Neuronal stem cell (in vitro differentiated cells): ENCODE data around the gene IL21R.
A peak's percentile ranks its signal among the peaks of the same experiment; 100 is the strongest.

Source experiments
- DNase-seq: peaks from one replicate; pipeline ENCODE4 v3.0.0-alpha.2; 2013; ENCODE audit warnings: low spot score
- H2AFZ ChIP-seq: one replicate; pipeline ENCODE4 v1.6.1; 2013; ENCODE audit warnings: mild to moderate bottlenecking, low read length, inconsistent platforms
- H2AK5ac ChIP-seq: 2 replicates; pipeline ENCODE4 v1.6.1; 2013; ENCODE audit warnings: low read depth, mild to moderate bottlenecking, inconsistent platforms, low read length, moderate library complexity, mixed read lengths
- H2BK120ac ChIP-seq: 2 replicates; pipeline ENCODE4 v1.6.1; 2013; ENCODE audit warnings: low read depth, mild to moderate bottlenecking, inconsistent platforms, low read length, moderate library complexity, mixed read lengths
- H2BK12ac ChIP-seq: one replicate; pipeline ENCODE4 v1.6.1; 2013; ENCODE audit warnings: low read length, inconsistent platforms
- H2BK15ac ChIP-seq: 2 replicates; pipeline ENCODE4 v1.6.1; 2013; ENCODE audit warnings: mild to moderate bottlenecking, low read length, inconsistent platforms, mixed read lengths
- H2BK5ac ChIP-seq: one replicate; pipeline ENCODE4 v1.6.1; 2013; ENCODE audit warnings: inconsistent platforms, mild to moderate bottlenecking, low read length, moderate library complexity
- H3K14ac ChIP-seq: one replicate; pipeline ENCODE4 v1.6.1; 2013; ENCODE audit warnings: low read length, inconsistent platforms
- H3K18ac ChIP-seq: 2 replicates; pipeline ENCODE4 v1.6.1; 2013; ENCODE audit warnings: low read length, inconsistent platforms
- H3K23ac ChIP-seq: 2 replicates; pipeline ENCODE4 v1.6.1; 2013; ENCODE audit warnings: low read depth, mild to moderate bottlenecking, mixed read lengths, low read length, inconsistent platforms; ENCODE audit not compliant: poor library complexity
- H3K27ac ChIP-seq: replicated peaks from 3 replicates; pipeline ENCODE4 v1.5.1; 2013; ENCODE audit warnings: low read length, inconsistent platforms
- H3K27me3 ChIP-seq, 3 experiments: 2 replicates each; pipeline ENCODE4 v1.6.1; 2013; ENCODE audit warnings: low read length in 3 of 3, mild to moderate bottlenecking in 2 of 3, inconsistent platforms in 1 of 3, low read depth in 1 of 3, mixed read lengths in 1 of 3, moderate library complexity in 1 of 3; ENCODE audit not compliant: control insufficient read depth in 3 of 3, insufficient read depth in 3 of 3
- H3K36me3 ChIP-seq, 2 donors: replicated peaks in 1 of 2; 2 replicates each; pipeline ENCODE4 v1.6.1; 2013; ENCODE audit warnings: low read length in 2 of 2; ENCODE audit not compliant: control insufficient read depth in 2 of 2, insufficient read depth in 2 of 2
- H3K4ac ChIP-seq: 2 replicates; pipeline ENCODE4 v1.6.1; 2013; ENCODE audit warnings: inconsistent platforms, mild to moderate bottlenecking, low read length, moderate library complexity
- H3K4me1 ChIP-seq, 2 donors: 1 replicate in 1 of 2; 2 replicates in 1 of 2; pipeline ENCODE4 v1.6.1; 2013; ENCODE audit warnings: low read length in 2 of 2, low read depth in 1 of 2; ENCODE audit not compliant: control insufficient read depth in 2 of 2, insufficient read depth in 1 of 2
- H3K4me2 ChIP-seq: one replicate; pipeline ENCODE4 v1.6.1; 2013; ENCODE audit warnings: mild to moderate bottlenecking, low read length, inconsistent platforms; ENCODE audit not compliant: insufficient read depth, poor library complexity, severe bottlenecking
- H3K4me3 ChIP-seq, 2 donors: 2 replicates each; pipeline ENCODE4 v1.5.1; 2013; ENCODE audit warnings: low read length in 2 of 2, mild to moderate bottlenecking in 2 of 2, inconsistent platforms in 1 of 2, moderate library complexity in 1 of 2
- H3K79me1 ChIP-seq: one replicate; pipeline ENCODE4 v1.6.1; 2013; ENCODE audit warnings: low read depth, mild to moderate bottlenecking, inconsistent platforms, low read length, moderate library complexity
- H3K9ac ChIP-seq: one replicate; pipeline ENCODE4 v1.6.1; 2013; ENCODE audit warnings: mild to moderate bottlenecking, low read depth, low read length, inconsistent platforms; ENCODE audit not compliant: poor library complexity
- H3K9me3 ChIP-seq, 2 donors: replicated peaks in 1 of 2; 2 replicates each; pipeline versions ENCODE3 to v1.6.1; 2013; ENCODE audit warnings: low read length in 2 of 2, mild to moderate bottlenecking in 2 of 2, inconsistent platforms in 1 of 2, low read depth in 1 of 2, mixed read lengths in 1 of 2, moderate library complexity in 1 of 2; ENCODE audit not compliant: control insufficient read depth in 2 of 2, insufficient read depth in 1 of 2
- H4K8ac ChIP-seq: one replicate; pipeline ENCODE4 v1.6.1; 2013; ENCODE audit warnings: low read depth, mild to moderate bottlenecking, inconsistent platforms, low read length, moderate library complexity
- H4K91ac ChIP-seq: one replicate; pipeline ENCODE4 v1.6.1; 2013; ENCODE audit warnings: low read length, low read depth, mild to moderate bottlenecking, inconsistent platforms; ENCODE audit not compliant: poor library complexity
- WGBS, 2 donors: extraction: QIAGEN DNeasy Blood & Tissue Kit; methylation state at CpG; one replicate each; pipeline ENCODE4 v1.1.7; 2013; ENCODE audit warnings: missing lambda C conversion rate in 2 of 2, mixed read lengths in 1 of 2; ENCODE audit not compliant: insufficient read length in 2 of 2, insufficient replicate concordance in 1 of 2; ENCODE audit errors: extremely low coverage in 2 of 2; 5-methylcytosine and 5-hydroxymethylcytosine counted together

Gene IL21R

GRCh38 chr16:27410761-27411160 lies 8.8 kb downstream of the IL21R start:
- H2BK5ac ChIP-seq = no peak overlapping the region
- no peak overlapping the region for H2BK15ac ChIP-seq
- H2AFZ ChIP-seq = no peak overlapping the region
- no peak overlapping the region for H3K23ac ChIP-seq
- H3K4me2 ChIP-seq = no peak overlapping the region
- H3K4ac ChIP-seq = no peak overlapping the region
- WGBS, 2 donors = no CpG with 5 or more reads among the region's 1 CpG
- no peaks in the 10 kb centered on the region for H3K36me3 ChIP-seq
- no peak overlapping the region for H3K14ac ChIP-seq
- no peak for DNase-seq
- no peak overlapping the region for H2BK12ac ChIP-seq
- H3K79me1 ChIP-seq = no peaks in the 10 kb centered on the region
- H2AK5ac ChIP-seq = no peak overlapping the region
- no peak overlapping the region for H2BK120ac ChIP-seq
- peaks cover 4 to 6% of the 10 kb centered on the region in 2 donors for H3K4me1 ChIP-seq
- no peaks in the 10 kb centered on the region for H3K27me3 ChIP-seq
- no peak overlapping the region for H3K27ac ChIP-seq
- no peak overlapping the region for H3K18ac ChIP-seq
- H4K91ac ChIP-seq = no peak overlapping the region
- no peak overlapping the region for H3K9ac ChIP-seq
- H3K4me3 ChIP-seq = no peak overlapping the region
- H4K8ac ChIP-seq = no peak overlapping the region
- peaks cover 0 to 5% of the 10 kb centered on the region in 2 donors for H3K9me3 ChIP-seq

DNA sequence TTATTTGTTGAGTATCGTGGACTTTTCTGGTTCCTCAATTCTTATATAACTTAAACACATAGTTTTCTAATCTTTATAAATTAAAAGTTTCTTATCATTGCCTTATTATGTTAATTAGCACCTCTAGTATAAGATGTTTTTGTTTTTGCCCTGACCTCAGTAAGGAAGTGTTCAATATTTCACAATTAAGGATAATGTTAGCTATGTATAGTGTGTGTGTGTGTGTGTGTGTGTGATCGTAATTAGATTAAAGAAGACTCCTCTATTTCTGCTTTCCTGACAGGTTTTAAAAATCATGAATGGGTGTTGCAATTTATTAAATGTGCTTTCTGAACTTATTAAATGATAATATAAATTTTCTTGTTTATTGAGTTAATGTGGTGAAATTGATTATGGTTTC lies 12.0 kb downstream of the IL21R start:
- Histone ChIP-seq H3K4ac (no peak overlapping the region), H2BK120ac (no peak overlapping the region), H3K27ac (no peak overlapping the region), H2AK5ac (no peak overlapping the region), H3K4me1 (peaks cover 0 to 2% of the 10 kb centered on the region in 2 donors), H3K23ac (no peak overlapping the region), H2BK15ac (no peak overlapping the region), H4K8ac (no peak overlapping the region), H3K9me3 (peaks cover 0 to 5% of the 10 kb centered on the region in 2 donors), H2BK5ac (no peak overlapping the region), H3K18ac (no peak overlapping the region), H3K36me3 (no peaks in the 10 kb centered on the region), H4K91ac (no peak overlapping the region), H3K79me1 (no peaks in the 10 kb centered on the region), H3K27me3 (no peaks in the 10 kb centered on the region), H3K14ac (no peak overlapping the region), H3K9ac (no peak overlapping the region), H2AFZ (no peak overlapping the region), H2BK12ac (no peak overlapping the region), H3K4me3 (no peak overlapping the region), H3K4me2 (no peak overlapping the region)
- WGBS, 2 donors = no CpG with 5 or more reads among the region's 2 CpGs
- DNase-seq = no peak

- H2BK5ac ChIP-seq = no peak overlapping the region
- H3K4ac ChIP-seq = no peak overlapping the region
- H2BK15ac ChIP-seq = no peak overlapping the region
- peak overlapping the region; percentile 20 for H2AFZ ChIP-seq
- H3K9ac ChIP-seq = no peak overlapping the region
- no peak overlapping the region for H3K18ac ChIP-seq
- no peaks in the 10 kb centered on the region for H3K27me3 ChIP-seq
- no peaks in the 10 kb centered on the region for H3K79me1 ChIP-seq
- H2AK5ac ChIP-seq = no peak overlapping the region
- H3K36me3 ChIP-seq = no peaks in the 10 kb centered on the region
- no peak overlapping the region for H4K91ac ChIP-seq
- H3K4me3 ChIP-seq = no peak overlapping the region
- no peak overlapping the region for H2BK12ac ChIP-seq
- no CpG with 5 or more reads among the region's 6 CpGs for WGBS, 2 donors
- peaks cover 0 to 5% of the 10 kb centered on the region in 2 donors for H3K9me3 ChIP-seq
- no peak overlapping the region for H2BK120ac ChIP-seq
- H3K14ac ChIP-seq = no peak overlapping the region
- no peak overlapping the region for H4K8ac ChIP-seq
- no peak for DNase-seq
- no peak overlapping the region for H3K27ac ChIP-seq
- no peak overlapping the region for H3K23ac ChIP-seq
- no peak overlapping the region for H3K4me2 ChIP-seq
- peaks cover 0 to 2% of the 10 kb centered on the region in 2 donors for H3K4me1 ChIP-seq
Observed at GRCh38 chr16:27414788-27415431, 12.9 kb downstream of the IL21R start.

DNA sequence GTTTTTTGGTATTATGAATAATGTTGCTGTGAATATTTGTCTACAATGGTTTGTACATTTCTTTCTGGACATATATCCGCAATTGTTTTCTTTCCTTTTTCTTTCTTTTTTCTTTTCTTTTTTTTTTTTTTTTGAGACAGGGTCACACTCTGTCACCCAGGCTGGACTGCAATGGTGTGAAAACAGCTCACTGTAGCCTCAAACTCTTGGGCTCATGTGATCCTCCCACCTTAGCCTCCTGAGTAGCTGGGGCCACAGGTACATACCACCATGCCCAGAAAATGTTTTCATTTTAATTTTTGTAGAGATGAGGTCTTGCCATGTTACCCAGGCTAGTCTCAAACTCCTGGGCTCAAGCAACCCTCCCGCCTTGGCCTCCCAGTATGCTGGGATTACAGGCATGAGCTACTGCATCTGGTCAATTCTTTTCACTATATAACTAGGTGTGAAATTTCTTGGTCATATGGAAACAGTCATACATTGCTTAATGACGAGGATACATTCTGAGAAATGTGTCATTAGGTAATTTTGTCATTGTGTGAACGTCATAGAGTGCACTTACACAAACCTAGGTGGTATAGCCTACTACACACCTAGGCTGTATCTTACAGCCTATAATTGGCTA lies 15.2 kb downstream of the IL21R start:
- H3K4me3 ChIP-seq = no peak overlapping the region
- no peak overlapping the region for H3K4me2 ChIP-seq
- no peak overlapping the region for H3K4ac ChIP-seq
- peaks cover 0 to 9% of the 10 kb centered on the region in 2 donors for H3K9me3 ChIP-seq
- H2AFZ ChIP-seq = no peak overlapping the region
- H2AK5ac ChIP-seq = no peak overlapping the region
- no CpG with 5 or more reads among the region's 4 CpGs for WGBS, 2 donors
- H3K27ac ChIP-seq = no peak overlapping the region
- H3K79me1 ChIP-seq = no peaks in the 10 kb centered on the region
- no peak overlapping the region for H2BK120ac ChIP-seq
- no peak overlapping the region for H3K9ac ChIP-seq
- no peaks in the 10 kb centered on the region for H3K36me3 ChIP-seq
- no peak overlapping the region for H2BK5ac ChIP-seq
- H4K91ac ChIP-seq = no peak overlapping the region
- H2BK12ac ChIP-seq = no peak overlapping the region
- H3K27me3 ChIP-seq = no peaks in the 10 kb centered on the region
- no peak overlapping the region for H2BK15ac ChIP-seq
- no peak overlapping the region for H3K23ac ChIP-seq
- no peak overlapping the region for H4K8ac ChIP-seq
- peaks cover 0 to 2% of the 10 kb centered on the region in 2 donors for H3K4me1 ChIP-seq
- no peak overlapping the region for H3K14ac ChIP-seq
- DNase-seq = no peak
- no peak overlapping the region for H3K18ac ChIP-seq
